Right renal cortex interstitium (tissue), 3 donors: ENCODE data around the gene TAMALIN. TPM values are rescaled to one million over a fixed set of nuclear protein-coding genes. Genes with fewer than 3 reads are reported as not detected.

Experiments
- DNase-seq, 3 donors: peaks; one replicate each; pipeline ENCODE4 v3.0.0-alpha.2; 2013; ENCODE audit warnings: low read depth in 3 of 3, low spot score in 2 of 3
- polyA plus RNA-seq, 3 donors: library from polyadenylated mRNA; unstranded; fragments of 120-200 nt; gene quantifications; one replicate each; pipeline ENCODE4 v1.2.1, GENCODE V29; 2013; ENCODE audit not compliant: insufficient read length in 3 of 3

TAMALIN gene
- polyA plus RNA-seq, 3 donors, result 15.7 to 16.5 (median 16.5) TPM

DNA sequence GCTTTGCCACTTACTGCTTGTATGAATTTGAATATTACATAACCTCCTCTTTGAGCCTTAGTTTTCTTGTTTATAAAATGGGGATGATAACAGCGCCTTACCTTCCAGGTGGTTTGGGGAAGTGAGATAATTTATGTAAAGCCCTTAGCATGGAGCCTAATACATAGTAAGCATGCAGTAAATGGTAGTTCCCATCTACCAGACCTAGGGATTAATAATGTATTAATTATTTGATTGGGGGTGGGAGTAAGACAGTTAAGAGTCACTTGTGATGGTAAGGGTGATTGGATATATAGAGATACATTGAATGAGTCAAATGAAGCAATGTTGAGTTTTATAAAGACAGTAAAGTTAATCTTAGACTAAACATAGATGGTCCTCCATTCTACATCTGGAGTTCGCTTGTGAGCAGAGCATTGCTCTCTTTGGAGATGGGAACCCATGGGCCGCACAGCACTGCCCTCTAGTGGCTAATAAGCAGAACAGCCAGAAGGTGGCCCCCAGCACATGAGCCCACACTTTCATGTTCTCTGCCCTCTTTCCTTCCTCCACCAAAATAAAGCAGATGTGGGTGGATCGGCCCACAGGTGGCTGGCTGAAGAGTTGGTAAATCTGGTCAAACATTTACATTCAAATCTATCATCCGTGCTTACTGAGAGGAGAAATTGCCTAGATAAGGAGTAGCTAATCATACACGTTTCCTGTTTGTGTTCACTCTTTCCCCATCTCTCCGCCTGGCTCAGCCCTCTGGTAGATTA is 26.5 kb upstream of the TAMALIN start:
- DNase-seq, result peak in 1 of 3 donors; percentile 68

DNA sequence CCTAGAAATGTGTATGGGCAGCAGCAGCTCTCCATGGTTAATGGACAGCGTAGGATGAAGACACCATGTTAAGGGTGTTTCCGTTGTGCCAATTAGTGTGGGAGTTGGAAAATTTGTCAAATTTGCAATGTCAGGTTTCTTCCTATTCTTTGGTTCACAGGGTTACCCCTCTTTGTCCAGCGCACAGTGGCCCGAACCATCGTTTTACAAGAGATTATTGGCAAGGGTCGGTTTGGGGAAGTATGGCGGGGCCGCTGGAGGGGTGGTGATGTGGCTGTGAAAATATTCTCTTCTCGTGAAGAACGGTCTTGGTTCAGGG is 26.0 kb upstream of the TAMALIN start:
- DNase-seq, result no peak

DNA sequence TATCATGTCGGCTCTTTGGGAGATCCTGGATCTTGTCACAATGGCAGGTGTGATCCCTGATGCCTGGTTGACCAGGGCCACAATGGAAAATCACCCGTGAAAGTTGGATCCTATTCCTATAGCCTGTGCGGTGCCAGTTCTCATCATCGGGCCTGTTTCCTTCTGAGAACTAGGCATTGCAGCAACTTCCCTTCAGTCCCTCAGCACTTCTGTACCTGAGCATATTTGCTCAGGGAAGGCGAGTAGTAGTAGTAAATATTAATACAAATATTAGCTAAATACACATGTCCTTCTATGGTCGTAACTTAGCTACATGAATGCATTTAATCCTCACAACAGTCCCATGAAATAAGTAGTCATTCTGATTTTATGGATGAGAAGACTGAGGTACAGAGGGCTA is 22.1 kb upstream of the TAMALIN start:
- no peak for DNase-seq

DNA sequence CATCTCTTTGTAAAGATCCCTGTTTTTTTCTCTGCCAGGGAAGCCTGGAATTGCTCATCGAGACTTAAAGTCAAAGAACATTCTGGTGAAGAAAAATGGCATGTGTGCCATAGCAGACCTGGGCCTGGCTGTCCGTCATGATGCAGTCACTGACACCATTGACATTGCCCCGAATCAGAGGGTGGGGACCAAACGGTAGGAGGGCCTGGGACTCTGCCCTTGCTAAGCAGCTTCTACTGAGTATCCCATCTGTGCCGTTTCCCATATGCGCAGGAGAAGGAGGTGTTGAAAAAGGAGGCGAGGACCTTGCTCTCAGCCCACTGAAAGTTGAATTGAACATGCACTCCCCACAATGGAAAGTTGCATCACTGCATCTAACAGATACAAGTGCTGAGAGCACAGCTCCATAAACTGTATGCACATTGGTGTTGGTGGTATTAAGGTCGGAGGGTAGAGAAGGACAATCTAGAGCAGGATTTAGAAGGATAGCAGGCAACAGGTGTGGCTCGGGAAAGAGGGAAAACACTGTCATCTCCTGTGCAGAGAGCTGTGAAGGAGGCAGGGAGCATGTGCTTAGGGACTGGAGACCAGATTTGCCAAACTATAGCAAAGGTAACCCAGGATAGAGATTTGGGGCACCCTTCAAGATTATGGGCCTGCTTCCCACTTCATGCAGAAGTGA is 21.5 kb upstream of the TAMALIN start:
- no peak for DNase-seq

DNA sequence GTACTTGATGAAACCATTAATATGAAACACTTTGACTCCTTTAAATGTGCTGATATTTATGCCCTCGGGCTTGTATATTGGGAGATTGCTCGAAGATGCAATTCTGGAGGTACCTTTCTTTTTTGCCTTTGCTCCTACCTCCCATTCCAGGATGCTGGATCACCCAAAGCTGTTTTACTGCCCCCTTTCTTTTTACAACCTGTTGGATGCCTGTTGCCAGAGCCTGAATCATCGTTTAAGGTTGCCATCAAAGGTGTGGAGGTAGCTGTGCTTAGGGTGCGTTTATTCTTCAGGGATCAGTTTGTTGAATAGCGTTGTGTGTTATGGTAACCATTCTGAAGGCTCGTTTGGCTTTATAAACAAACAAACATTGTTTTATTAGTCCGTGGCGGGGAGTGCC is 19.9 kb upstream of the TAMALIN start:
- DNase-seq, result no peak

DNA sequence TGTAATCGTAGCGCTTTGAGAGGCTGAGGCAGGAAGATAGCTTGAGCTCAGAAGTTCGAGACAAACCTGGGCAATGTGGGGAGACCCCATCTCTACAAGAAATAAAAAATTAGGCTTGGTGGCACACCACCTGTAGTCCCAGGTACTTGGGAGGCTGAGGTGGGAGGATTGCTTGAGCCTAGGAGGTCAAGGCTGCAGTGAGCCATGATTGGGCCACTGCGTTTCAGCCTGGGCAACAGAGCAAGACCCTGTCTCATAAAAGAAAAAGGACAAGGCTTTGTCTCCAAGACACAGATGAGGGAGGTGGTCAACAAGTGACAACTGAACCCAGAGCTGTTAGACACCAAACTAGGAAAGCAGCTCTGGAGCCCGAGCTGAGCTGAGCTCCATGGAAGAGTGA is 14.5 kb upstream of the TAMALIN start:
- DNase-seq, result no peak

DNA sequence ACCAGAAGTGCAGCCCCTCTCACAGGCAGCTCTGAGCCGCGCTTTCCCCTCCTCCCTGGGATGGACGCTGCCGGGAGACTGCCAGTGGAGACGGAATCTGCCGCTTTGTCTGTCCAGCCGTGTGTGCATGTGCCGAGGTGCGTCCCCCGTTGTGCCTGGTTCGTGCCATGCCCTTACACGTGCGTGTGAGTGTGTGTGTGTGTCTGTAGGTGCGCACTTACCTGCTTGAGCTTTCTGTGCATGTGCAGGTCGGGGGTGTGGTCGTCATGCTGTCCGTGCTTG is 12.3 kb upstream of the TAMALIN start:
- DNase-seq, result no peak

DNA sequence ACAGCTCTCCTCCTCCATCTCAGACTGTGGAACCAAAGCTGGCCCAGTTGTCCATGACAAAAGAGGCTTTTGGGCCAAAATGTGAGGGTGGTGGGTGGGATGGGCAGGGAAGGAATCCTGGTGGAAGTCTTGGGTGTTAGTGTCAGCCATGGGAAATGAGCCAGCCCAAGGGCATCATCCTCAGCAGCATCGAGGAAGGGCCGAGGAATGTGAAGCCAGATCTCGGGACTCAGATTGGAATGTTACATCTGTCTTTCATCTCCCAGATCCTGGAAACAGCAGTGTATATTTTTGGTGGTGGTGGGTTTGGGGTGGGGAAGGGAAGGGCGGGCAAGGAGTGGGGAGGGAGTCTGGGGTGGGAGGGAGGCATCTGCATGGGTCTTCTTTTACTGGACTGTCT is 11.8 kb upstream of the TAMALIN start:
- DNase-seq, result no peak

DNA sequence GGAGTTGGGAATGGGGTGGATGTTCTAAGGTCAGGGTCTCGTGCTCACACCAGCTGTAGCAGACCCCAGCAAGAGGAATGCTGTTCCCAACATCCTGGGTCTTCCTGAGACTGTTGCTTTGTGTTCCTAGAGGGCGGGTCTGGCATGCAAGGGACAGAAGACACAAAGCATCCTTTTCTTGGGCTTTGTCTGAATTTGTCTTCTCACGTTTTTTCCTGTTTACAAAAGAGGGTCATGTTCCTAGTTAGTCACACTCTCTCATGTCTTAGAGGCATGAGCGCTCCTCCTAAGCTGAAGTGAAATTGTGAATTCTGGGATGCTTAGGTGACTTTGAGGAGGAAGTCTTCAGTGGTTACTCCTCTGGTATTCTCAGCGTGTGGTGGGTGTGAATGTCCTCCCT is 9.6 kb upstream of the TAMALIN start:
- DNase-seq, result no peak

DNA sequence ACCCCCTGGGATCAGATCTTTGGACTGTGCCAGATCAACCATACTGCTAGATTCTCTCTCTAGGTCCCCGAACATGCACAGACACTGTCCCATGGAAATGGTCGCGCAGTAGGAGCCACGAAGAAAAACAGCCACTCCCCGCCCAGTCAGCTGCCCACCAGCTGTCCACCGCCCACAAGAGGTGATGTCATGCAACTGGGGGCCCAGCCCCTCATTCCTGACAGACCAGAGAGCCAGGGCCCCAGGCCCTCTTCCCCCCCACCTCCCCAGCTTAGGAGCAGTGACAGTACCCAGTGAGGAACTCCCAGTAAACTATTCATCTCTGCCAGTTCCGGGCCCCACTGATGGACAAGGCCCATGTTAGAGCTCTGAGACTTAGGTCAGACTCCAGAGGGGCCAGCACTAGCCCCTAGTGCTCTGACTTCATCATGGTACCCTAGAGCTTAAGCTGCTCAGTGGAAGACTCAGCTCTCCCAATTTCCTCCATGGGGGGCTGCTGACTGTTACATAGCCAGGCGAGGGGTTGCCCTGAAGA is 3.7 kb upstream of the TAMALIN start:
- no peak for DNase-seq

DNA sequence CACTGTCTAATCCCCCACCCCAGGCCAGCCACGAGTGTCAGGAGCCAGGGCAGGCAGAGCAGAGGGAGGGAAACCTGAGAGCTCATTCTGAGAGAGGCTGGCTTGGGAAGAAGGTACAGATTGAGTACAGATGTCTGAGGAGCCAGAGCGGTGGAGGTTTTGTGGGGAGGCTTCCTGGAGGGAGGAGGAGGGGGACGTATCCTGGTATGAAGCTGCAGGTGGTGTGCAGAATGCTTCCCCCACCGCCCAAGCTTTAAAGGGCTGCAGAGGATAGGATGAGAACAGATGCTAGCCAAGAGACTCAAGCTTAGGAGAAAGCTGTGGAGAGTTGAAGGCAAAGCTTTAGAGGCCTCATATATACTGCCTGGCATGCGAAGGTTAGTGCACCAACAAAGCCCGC is 3.2 kb upstream of the TAMALIN start:
- no peak for DNase-seq

DNA sequence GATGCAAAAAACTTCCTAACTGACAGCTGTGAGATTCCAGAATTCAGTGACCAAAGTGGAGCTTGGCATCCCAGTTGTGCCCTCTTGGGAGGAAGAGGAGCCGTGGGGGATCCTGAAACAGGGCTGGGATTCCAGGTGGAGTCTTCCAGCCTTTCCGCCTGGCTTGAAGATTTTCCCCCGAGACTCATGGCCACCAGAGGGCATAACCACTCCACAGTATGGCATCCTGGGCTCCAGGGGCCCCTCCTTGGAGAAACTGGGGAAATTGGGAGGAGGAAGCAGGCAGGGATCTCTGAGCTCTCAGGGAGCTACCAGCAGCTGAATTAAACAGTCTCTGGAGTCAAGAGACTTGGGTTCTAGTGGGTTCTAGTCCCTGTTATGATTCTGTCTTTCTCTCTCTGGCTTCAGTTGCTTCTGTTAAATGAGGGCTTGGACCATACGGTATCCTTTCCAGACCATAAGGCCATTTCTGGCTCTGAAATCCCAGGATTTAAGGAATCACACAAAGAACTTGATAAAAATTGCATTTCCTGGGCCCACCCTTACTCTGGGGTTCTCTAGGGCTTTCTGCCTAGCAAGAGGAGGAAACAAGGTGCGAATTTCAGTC is 2.6 kb upstream of the TAMALIN start:
- DNase-seq, result no peak

DNA sequence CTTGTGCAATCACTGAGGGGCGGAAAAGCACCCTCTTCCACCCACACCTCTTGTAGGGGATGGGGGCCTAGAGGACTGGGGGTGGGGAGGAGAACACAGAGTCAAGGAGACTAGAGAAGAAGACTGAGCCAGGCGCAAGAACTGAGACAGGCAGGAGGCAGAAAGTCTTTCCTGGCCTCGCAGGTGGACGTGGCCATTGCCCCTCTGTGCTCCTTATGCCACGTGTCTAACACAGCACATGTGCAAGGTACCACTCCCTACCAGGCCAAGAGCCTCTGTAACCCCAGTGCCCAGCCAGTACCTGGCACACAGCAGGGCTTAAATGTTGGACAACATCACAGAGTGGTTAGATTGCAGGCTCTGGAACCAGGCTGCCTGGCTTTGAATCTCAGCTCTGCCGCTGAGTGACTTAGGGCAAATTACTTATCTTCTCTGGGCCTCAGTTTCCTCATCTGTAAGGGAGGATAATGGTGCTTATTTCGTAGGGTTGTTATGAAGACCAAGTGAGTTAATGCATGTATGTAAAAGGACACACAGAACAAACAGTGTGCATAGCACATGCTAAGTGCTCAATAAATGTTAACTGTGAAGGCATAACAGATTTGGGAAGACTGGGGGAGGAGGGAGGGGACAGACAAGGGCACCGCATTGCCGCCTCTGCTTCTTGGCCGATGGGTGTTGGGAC is 1.4 kb upstream of the TAMALIN start:
- DNase-seq, result no peak

DNA sequence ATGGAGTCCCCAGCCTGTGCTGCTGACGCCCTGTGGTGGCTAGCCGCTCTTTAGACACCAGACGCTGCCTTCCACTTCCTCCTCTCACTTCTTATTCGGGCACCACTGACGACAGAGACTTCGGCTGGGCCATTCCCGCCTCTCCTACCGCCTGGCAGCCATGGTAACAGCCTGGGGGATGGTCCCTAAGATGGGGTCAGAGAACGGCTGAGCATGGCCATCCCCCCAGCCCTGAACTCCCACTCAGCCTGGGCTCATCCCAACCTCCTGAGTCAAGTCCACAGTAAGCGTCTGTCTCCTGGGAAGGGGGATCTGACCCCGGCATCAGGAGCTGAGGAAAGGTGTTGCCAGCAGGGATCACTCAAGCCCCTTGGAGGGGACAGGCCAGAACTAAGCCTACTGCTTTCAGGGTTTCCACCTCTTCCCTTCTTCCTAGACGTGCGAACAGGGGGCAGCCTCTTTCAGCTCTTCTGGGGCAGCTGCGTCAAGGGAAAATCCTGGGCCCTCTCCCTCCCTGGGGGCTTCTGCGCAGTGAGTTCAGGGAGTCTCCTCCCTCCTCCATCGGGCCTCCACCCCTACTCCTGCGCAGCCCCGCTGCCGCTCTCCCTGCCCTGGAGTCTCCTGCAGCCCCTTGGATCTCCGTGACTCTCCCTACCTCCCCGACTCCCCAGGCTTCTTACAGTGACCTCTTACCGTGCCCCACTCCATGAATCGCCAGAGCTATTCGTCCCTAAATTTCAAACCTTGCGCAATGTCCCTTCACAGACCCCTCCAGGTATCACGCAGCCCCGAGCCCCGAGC is 643 bp upstream of the TAMALIN start:
- no peak for DNase-seq

DNA sequence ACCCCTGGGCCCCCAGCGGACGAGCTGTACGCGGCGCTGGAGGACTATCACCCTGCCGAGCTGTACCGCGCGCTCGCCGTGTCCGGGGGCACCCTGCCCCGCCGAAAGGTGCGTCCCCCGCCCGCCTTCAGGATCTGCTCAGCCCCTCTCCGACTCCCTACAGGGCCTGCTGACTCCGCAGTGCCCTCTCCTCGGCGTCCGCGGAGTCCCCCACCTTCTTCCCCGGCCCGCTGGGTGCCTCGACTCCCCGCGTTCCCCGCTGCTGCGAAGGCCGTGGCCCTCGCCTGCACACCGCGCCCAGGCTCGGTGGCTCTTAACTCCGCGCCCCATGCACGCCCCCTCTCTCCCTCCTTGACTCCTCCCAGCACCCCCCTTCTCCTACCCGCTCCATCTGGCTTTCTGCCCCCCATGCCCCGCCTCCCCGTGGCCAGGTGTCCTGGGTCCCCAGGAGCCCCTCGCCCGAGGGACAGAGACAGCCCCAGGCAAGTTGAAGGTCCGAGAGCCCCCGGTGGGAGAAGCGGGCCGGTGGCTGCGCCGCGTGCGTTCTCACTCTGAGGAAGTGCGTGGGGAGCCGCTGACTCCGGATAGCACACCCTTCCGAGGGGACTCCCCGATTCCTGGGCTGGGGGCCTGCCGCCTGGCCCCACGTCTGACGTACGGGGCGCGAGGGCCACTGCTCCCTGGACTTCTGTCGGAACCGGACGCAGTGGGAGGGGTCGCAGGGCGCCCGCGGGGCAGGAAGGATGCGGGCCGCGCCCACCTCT is 594 bp downstream of the TAMALIN start:
- DNase-seq, result no peak

DNA sequence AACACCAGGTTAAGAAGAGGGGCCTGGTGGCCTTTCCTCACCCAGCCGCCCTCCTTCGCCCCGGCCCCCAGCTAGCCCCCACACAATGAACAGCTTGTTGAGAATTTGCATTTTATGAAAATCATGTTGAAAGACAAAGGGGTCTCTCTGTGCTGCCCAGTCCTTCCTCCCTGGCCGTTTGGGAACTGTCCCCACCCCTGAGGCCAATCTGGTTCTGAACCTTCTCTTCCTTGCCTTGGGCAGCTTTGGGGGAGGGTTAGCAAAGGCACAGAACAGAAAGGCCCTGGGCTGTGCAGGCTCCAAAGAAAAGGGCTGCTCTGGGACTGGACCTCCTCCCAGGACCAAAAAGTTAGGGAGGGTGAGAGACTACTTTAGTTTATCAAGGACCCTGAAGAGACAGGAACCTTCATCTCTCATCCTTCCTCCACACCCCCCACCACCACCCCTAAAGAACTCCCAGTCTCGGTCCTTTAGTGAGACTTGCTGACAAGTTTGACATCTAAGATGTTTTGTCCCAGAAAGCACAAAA is 1.3 kb downstream of the TAMALIN start:
- DNase-seq, result no peak

DNA sequence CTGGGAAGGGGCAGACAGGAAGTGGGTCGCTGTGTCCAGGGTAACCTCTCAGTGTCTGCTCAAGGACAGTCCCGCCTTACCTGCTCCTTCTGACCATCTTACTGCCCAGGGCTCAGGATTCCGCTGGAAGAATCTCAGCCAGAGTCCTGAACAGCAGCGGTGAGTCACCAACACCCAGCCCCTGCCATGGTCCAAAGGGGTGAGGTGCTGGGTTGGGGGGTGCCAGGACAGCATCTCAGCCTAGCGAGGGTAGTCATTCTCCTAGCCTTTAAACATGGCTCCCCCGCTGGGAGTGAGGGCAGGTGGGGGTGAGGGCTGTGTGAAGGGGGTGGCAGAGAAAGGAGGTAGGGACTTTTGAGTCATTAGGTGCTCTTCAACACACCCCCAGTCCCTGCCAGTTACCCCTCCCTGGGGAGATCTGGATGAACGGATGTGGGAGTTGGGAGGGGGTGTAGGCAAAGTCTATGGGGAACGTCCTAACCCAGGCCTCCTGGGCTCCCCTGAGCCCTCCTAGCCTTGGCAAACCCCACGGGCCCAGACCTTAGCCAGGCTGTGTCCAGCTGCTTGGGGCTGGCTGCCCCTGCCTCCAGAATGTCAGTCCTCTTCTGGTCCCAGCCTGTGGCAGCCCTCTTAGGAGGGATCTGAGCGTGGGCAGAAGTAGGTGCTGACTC is 2.5 kb downstream of the TAMALIN start:
- DNase-seq, result no peak

DNA sequence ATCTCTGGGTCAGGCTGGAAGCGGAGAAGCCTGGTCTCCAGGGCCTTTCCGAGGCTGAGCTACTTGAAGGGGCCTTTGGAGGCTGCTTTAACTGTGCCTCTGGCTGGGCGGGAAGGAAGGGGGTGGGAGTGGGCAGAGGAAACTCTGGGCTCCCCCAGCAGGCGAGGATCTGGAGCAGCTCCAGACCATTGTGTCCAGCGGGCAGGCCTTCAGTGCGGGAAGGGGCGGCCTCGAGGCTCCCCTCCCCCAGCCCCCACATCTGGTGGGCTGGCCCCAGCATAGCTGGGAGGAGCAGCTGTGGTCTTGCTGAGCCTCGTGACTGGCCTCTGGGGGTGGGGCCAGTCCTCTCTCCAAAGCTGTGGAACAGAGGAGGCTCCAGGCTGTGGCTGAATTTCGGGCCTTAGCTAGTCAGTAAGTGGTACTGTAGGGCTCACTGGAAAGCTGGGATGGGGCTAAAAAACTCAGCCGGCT is 3.4 kb downstream of the TAMALIN start:
- DNase-seq, result peak in 1 of 3 donors; percentile 76
